Cardiac septum (tissue), 1 donor: ENCODE results near the gene ACAD8. TPM values are rescaled to one million over a fixed set of nuclear protein-coding genes. Genes with fewer than 3 reads are reported as not detected.
"Not testable (repeated sequence)": the region's sequence is repeated elsewhere in the genome, so short reads cannot be mapped to it uniquely, and the experiment has no call there.

ENCODE experiments used
- DNase-seq: peaks from one replicate; pipeline ENCODE4 v3.0.0-alpha.2; 2020; ENCODE audit warnings: low spot score
- intact Hi-C: fragments of 100-400 bp; cut with DNase I; formaldehyde crosslinking; loops from one replicate; pipeline ENCODE4 v1.14.0; 2022
- total RNA-seq: library from RNA; stranded (reverse); fragmentation: NEBNext Ultra II Directional; extraction: Animal tissue kit (Norgen Biotek cat#: 25700); gene quantifications from one replicate; pipeline ENCODE4 v1.2.1, GENCODE V29; 2021
- donor health status: DM: no; HTN: no; CAD: no.

ACAD8 gene
- total RNA-seq, 1 donor from 2014 or later = 33.9 TPM

DNA sequence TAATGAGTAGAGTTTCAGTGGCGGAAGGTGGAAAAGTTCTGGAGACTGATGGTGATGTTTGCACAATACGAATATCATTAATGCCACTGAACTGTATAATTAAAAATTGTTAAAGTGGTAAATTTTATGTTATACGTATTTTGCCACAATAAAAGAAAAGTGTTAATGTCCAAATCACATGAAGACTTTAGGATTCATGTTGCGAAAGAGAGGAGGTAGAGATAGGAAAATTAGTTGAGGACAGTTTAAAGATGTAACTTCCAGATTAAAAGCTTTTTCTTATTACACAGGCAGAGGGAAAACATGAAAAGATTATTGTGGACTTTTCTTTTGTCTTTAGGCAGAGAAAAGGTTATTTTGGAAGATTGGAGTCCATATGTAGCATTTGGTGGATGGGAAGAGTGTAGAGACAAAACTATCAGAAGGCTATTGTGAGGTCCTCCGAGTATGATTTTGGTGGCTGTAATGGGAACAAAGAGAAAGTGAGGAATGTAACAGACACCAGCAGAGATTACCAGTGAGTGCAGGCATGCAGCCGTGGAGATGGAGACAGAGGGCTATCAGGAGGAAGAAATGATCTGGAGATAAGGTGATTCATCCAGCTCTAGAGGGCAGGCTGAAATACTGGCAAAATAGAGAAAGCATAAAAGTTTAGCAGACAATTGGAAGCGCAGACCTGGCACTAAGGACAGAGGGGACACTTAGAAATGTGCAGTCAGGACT is 16.4 kb upstream of the ACAD8 start:
- DNase-seq = no peak
- intact Hi-C loops = no loop called here

DNA sequence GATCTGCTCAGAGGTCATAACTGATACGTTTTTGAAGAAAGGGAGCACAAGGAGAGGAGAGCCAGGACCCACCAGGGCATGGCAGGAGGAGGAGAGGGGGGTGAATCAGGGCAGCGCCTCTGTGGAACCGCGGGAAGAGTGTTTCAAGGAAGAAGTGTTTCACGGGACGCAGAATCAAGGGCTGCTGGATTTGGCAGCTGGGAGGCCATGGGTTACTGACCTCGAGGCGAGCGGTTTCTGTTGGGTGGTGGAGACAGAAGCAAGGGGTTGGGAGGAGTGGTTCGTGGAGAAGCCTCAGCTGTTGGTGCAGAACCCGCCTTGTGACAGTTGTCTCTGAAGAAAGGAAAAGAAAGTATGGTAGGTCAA is 15.8 kb upstream of the ACAD8 start:
- intact Hi-C loops = no loop called here

DNA sequence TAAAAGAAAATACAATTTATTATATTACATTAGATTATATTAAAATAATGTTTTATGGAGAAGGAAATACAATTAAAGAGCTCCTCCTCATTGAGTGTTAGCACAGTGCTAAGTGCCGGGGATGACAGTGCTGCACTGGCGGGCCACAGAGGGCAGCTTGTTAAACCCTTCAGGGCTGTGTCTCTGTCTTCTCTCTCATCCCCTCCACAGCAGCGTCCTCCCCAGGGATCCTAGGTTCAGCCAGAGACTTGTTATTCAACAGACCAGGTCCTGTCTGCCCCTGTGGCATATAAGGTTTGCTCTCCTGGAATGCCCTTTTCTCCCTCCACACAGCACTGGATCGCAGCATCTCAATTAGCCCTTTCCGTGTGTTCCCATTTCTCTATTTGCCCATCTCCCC is 14.4 kb upstream of the ACAD8 start:
- intact Hi-C loops = no loop called here

More for the DNA sequence above, 15.8 kb upstream of the ACAD8 start:
- DNase-seq = no peak

DNA sequence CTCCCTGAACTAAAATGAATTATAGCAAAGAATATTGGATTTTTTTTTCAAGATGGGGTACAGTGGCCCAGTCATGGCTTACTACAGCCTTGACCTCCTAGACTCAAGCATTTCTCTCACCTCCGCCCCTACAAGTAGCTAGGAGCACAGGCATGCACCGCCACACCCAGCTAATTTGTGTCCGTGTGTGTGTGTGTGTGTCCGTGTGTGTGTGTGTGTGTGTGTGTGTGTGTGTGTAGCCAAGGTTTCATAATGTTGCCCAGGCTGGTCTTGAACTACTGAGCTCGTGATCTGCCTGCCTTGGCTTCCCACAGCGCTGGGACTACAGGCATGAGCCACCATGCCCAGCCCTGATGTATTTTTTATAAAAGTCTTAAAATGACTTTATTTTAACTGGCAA is 12.8 kb upstream of the ACAD8 start:
- DNase-seq = no peak
- intact Hi-C loops = no loop called here

More for the DNA sequence above, 14.4 kb upstream of the ACAD8 start:
- DNase-seq = no peak

DNA sequence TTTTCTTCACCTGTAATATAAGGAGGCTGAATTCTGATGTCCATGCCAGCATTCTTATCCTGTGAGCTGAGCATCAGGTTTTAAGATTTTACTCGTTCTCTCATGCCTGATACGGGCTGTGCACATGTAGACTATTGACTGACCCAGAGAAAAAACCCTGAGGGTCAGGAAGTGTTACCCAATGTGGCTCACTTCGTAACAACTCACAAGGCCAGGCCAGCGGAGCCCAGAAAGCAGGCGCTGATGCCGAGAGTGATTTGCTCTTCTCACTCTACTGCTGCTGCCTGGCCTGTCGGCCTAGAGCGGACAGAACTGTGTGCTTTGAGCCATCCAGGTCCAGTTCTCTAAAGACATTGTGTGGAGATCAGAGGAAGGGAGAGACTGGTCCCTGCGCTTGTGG is 11.0 kb upstream of the ACAD8 start:
- intact Hi-C loops = no loop called here
- no peak for DNase-seq

DNA sequence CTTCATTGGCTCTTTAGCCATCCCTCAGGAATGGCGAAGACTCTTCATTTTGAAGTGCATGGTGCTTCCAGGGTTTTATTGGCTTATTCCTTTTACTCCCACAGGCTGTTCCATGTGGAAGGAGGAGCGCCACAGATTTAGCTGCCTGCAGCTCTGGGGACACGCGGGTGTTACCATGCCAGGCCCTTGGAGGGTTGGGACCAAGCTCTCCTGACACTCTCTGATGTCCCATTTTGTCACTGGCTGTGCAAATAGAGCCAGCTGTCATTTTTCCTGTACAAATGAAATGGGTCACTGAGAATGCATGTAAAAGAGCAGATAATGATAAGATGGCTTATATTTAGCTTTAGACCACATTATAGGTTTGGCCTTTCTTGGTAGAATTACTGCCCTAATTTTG is 9.5 kb upstream of the ACAD8 start:
- DNase-seq = peak; percentile 24

DNA sequence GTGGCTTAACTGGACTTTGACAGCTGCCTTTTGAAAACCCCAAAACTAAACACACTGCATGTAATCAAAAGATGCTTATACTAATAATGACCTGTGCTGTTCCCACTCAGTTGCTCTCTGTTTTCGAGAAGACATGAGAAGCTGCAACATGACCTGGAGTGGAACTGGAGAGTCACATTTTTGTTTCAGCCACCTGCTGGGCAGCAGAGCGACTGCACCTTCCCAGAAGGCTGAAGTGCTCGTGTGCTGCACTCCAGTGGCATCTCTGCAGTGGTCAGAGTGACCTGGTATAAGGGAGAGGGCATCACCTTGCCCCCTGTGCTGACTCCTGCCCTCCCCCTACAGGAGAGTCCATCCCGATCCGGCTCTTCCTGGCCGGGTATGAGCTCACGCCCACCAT is 8.8 kb upstream of the ACAD8 start:
- intact Hi-C loops = no loop called here
- peak; percentile 14 for DNase-seq

More for the DNA sequence above, 9.5 kb upstream of the ACAD8 start:
- intact Hi-C loops = no loop called here

DNA sequence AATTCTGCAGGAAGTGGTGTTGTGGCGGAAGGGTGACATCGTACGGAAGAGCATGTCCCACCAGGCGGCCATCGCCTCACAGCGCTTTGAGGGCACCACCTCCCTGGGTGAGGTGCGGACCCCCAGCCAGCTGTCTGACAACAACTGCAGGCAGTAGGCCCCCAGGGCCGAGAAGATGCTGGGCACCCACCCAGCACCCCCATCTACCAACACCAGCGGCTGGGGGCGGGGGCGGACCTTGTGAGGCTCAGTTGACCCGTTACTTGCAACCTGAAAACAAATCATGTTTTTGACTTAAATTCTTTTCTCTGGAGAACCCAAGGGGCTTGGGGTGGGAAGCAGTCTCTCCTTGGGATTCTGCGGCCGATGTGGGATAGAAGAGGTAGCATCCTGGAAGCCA is 7.9 kb upstream of the ACAD8 start:
- intact Hi-C loops = no loop called here
- peak; percentile 39 for DNase-seq

DNA sequence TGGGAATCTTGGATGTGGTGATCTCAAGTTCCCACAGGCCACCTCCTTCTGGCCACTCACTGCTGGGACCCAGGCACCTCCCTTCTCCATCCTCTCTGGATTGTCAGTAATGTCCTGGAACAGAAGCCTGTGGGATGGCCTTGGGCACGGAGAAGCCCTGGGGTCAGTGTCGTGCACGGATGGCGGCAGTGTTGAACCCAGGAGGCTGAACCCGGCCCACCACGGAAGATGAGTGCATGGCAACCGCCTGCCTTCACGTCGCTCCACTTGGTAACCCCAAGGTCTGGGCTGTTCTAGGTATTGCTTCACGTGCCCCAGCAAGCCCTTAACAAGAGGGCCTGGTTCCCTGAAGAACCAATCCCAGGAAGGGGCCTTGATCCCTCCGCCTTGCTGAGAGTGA is 7.3 kb upstream of the ACAD8 start:
- intact Hi-C loops = no loop called here
- DNase-seq = no peak

DNA sequence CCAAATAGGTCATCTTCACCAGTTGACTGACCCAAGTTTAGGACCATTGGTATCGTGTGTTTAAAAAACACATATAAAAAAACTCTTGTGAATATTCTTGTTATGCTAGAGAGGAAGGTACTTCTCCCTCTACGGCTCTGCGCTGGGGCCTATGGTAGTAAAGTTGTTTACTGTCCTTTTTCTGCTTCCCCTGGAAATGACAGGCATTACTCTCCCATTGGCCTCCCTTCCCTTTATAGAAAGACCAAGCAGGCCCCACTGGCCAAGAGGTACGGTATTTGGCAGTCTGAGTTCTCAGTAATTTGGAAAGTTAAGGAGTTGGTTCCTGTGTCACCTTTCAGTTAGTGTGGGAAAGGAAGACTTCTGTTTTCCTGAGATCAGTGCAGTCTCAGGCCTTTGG is 6.7 kb upstream of the ACAD8 start:
- intact Hi-C loops = no loop called here
- DNase-seq = no peak

DNA sequence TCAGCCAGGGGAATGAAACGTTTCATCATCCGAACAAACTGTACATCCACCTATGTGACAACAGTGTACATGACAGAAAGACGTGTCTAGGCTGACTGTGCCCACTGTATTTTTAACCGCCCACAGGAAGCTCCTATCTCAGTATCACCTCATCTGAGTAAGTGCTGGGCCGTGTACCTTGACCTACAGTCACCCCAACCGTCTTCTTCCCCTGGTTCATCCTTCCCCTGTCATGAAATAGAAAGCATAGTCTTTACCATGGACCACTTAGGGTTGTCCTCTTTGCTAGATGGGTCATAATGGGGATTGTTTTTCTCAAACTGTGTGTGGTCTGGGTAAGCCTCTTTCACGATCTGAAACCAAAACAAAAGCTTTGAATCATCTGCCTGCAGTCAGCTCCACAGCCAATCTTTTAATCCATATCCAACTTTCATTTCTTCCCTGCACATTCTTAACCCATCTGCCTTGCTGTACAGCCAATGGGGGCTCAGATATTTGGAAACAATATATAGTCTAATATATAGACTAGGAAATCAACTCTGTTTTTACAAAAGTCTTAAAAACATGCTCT is 4.4 kb upstream of the ACAD8 start:
- no peak for DNase-seq
- intact Hi-C loops = no loop called here

DNA sequence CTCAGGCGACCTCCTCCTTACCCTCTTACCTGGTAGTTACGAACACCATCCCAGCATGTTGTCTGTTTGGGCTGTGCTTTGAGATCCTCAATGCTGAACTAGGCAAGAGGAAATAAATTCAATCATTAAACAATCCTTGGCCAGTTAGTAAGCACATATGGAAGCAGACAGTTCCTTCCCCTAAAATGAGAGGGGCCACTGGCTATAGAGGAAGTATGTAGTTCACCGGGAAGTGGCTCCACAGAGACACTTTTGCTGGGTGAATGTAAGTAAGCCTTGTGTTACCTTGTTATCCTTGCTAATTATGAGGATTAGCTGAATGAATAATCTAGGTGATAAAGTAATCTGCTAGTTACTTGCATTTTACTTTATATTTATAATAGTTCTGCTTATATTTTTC is 3.1 kb upstream of the ACAD8 start:
- intact Hi-C loops = no loop called here
- DNase-seq = peak; percentile 6

DNA sequence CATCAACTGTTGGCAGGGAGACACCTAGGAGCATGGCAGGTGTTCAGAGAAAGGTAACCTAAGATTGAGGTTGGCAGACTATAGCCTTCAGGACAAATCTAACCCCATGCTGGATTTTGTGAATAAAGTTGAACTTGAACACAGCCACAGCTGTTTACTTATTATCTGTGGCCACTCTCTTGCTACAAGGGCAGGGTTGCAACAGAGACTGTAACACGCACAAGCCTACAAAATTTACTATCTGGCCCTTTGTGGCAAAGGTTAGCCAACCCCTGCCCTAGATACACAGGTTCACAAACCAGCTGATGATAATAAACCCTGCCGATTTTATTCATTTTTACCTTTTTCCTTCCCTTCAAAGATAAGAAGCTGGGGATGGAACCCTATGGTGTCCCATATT is 2.7 kb upstream of the ACAD8 start:
- intact Hi-C loops = no loop called here
- peak; percentile 6 for DNase-seq

DNA sequence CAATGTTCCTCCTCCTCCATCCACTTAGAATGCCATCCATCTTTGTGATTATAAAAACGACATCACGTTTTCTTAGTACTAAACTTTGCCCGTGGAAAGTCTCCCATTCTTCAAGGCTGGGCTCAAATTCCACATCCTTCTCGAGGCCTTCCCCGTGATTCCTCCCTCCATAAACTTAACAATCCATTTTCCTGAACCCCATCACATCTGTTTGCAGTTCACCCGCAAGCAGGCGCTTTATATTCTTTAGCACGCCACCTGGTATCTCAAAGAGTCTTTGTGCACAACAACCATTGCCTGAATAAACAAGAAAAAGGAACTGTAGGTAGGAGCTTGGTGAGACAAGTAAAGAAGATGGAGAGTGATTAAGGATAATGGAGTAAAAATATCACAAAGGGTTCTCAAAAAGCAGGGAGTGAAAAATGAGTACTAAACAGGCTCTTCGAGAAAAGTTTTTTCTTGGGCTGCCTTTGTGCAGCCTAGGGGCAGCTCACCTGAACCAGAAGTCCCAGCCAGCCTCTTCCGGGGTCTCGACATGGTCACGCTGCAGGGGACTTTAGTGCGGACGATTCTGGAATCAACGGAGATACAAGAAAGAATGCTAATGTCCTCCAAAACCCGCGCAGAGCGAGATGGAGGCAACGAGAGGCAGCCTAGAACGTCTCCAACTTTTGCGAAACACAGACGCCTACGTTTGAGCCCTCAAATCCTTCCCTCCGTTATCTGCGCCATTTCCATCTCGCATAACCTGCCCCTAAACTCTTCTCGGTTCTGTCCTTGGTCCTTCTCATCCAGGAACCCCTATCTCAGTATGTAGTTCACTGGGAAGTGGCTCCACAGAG is 801 bp upstream of the ACAD8 start:
- intact Hi-C loops = loop anchor here (2.0 kb wide), 1 partner anchor 28 kb away; the partner anchor contains the start of gene VPS26B

DNA sequence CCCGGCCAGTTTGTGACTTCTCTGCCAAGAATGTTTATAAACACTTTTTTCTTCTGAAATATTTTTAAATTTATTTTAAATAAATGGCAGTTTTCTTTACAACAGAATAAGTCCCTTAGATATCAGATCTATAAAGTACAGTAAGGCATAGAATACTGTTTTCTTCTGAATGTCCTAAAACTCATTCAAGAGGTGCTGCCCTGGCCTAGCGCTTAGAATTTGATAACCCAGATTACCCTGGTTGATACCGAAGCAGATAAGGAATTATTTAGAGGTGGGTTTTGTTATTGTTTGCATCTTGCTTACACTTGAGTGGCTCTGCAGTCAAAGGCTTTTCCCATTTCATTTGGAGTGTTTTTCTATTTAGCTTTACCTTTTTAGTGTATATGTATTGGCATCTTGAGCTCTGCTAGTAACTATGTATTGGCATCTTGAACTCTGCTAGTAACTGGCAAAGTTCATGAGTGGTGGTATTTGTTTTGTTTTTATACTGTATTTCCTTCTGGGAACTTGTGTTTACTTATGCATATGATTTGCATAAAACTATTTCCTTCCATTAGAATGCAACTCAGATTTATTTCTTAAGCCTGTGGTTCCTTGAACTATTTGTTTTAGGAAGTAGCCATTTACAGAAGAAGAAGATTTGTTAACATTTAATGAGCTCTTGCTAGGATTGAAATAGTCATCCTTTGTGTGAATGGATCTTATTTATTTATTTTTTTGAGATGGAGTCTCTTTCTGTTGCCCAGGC is 1.2 kb downstream of the ACAD8 start:
- intact Hi-C loops = no loop called here

More for the DNA sequence above, 801 bp upstream of the ACAD8 start:
- DNase-seq = peak; percentile 74

DNA sequence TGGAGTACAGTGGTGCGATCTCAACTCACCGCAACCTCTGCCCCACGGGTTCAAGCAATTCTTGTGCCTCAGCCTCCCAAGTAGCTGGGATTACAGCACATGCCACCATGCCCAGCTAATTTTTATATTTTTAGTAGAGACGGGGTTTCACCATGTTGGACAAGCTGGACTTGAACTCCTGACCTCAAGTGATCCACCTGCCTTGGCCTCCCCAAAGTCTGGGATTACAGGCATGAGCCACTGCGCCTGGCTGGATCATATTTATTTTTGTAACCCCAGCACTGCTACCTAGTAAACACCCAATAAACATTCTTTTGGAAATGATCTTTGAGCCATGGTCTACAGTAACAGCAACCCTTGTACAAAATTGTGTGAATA is 1.8 kb downstream of the ACAD8 start:
- peak; percentile 19 for DNase-seq
- intact Hi-C loops = not testable (repeated sequence)

More for the DNA sequence above, 1.2 kb downstream of the ACAD8 start:
- no peak for DNase-seq

DNA sequence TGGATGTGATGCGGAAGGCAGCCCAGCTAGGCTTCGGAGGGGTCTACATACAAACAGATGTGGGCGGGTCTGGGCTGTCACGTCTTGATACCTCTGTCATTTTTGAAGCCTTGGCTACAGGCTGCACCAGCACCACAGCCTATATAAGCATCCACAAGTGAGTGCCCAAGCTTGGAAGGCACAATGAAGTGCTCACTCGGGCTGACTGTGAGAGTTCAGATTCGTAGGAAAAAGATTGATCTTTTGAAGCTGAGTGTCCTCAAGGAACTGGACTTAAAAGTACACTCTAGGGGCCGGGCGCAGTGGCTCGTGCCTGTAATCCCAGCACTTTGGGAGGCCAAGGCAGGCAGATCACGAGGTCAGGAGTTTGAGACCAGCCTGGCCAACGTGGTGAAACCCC is 3.7 kb downstream of the ACAD8 start:
- intact Hi-C loops = no loop called here
- peak; percentile 43 for DNase-seq

DNA sequence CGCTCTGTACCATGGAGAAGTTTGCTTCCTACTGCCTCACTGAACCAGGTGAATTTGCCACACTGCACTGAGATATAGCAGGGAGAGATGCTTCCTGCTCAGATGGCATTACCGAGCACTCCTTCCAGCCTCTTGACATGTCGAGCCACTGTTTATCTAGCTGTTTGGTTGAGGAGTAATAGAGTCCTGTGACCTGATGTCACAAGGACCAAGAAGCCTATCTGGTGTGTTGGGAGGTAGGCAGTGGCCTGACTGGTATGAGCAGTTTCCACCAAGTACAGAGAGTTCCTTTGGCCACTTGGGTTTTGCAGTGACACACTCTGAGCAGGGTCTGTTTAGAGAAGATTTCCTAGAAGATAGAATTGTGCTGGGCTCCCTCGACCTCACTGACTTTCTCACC is 5.2 kb downstream of the ACAD8 start:
- intact Hi-C loops = no loop called here
- DNase-seq = peak; percentile 22

DNA sequence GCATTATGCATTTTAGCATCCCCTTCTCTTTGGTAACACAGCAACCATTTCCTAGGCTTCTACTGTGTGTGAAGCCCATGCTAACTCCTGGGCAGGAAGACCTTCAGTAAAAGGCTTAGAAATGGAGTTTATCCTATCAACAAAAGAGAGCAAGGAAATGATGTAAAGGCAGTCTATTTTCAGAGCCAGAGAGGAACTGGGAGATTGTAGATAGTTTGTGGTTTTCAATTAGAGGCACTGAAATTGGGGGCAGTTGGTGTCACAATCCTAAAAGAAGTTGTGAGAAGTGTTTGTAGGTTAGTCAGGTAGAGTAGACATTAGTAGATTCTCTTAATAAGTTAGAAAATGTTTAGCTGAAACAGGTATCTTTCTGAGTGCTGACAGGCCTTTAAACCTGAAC is 7.1 kb downstream of the ACAD8 start:
- DNase-seq = no peak
- intact Hi-C loops = loop anchor here (5.0 kb wide), 1 partner anchor 52 kb away; no protein-coding TSS in a partner anchor

DNA sequence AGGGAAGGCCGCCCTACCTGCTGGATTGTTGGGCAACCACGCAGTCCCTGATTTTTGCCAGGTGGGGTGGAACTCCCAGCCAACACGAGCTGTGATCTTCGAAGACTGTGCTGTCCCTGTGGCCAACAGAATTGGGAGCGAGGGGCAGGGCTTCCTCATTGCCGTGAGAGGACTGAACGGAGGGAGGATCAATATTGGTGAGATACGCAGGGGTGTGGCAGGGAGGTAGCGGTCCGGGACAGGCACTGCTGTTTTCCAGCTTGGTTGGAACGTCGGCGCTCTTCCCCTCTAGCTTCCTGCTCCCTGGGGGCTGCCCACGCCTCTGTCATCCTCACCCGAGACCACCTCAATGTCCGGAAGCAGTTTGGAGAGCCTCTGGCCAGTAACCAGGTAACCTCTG is 7.6 kb downstream of the ACAD8 start:
- no peak for DNase-seq
- intact Hi-C loops = loop anchor here (5.0 kb wide), 1 partner anchor 51 kb away; no protein-coding TSS in a partner anchor
